Keratinocyte (primary cell): ENCODE measurements around the gene WDFY1. TPM values are rescaled to one million over a fixed set of nuclear protein-coding genes. Genes with fewer than 3 reads are reported as not detected.
"Not testable (repeated sequence)": the region's sequence is repeated elsewhere in the genome, so short reads cannot be mapped to it uniquely, and the experiment has no call there.

Source experiments
- DNase-seq: peaks from one replicate; pipeline ENCODE4 v3.0.0-alpha.2; 2011; ENCODE audit warnings: low read depth, missing footprints, low spot score
- FAIRE-seq: peaks from 2 replicates; lab custom pipeline; 2011; peaks lifted over from hg19 to GRCh38; lab: Jason Lieb, UNC
- H2AFZ ChIP-seq: 2 replicates; pipeline ENCODE4 v1.6.0; 2012; ENCODE audit warnings: low read length, control low read depth, inconsistent platforms; ENCODE audit not compliant: control insufficient read depth
- H3K27ac ChIP-seq: 2 replicates; pipeline ENCODE4 v1.5.1; 2011; ENCODE audit warnings: low read length; ENCODE audit not compliant: control insufficient read depth, insufficient read depth
- H3K27me3 ChIP-seq: 3 replicates; pipeline ENCODE4 v1.6.0; 2011; ENCODE audit warnings: low read length; ENCODE audit not compliant: control insufficient read depth, insufficient read depth; ENCODE audit errors: extremely low read depth
- H3K36me3 ChIP-seq, 2 experiments: 2 replicates in 1 of 2; 3 replicates in 1 of 2; pipeline ENCODE4 v1.5.1; 2011; ENCODE audit warnings: low read length in 2 of 2, mild to moderate bottlenecking in 1 of 2; ENCODE audit not compliant: control insufficient read depth in 2 of 2, insufficient read depth in 2 of 2; ENCODE audit errors: extremely low read depth in 1 of 2
- H3K4me1 ChIP-seq: 3 replicates; pipeline ENCODE4 v1.5.1; 2011; ENCODE audit warnings: low read length; ENCODE audit not compliant: control insufficient read depth, insufficient read depth; ENCODE audit errors: extremely low read depth
- H3K4me2 ChIP-seq: 3 replicates; pipeline ENCODE4 v1.6.0; 2011; ENCODE audit warnings: low read depth, low read length; ENCODE audit not compliant: control insufficient read depth, insufficient read depth; ENCODE audit errors: extremely low read depth
- H3K4me3 ChIP-seq, 3 experiments: fragments of 200-600 bp in 1 of 3; sonication (generic) in 1 of 3; 2 replicates in 2 of 3; 3 replicates in 1 of 3; pipeline ENCODE4 v1.5.1; 2011 to 2016; ENCODE audit warnings: low read length in 3 of 3, mild to moderate bottlenecking in 3 of 3, control low read depth in 2 of 3, inconsistent platforms in 1 of 3, low read depth in 1 of 3, mixed read lengths in 1 of 3, mixed run types in 1 of 3, moderate library complexity in 1 of 3; ENCODE audit not compliant: control insufficient read depth in 2 of 3, insufficient read depth in 2 of 3; ENCODE audit errors: extremely low read depth in 1 of 3
- H3K79me2 ChIP-seq: 2 replicates; pipeline ENCODE4 v1.6.0; 2012; ENCODE audit warnings: low read length; ENCODE audit not compliant: control insufficient read depth, insufficient read depth
- H3K9ac ChIP-seq: 3 replicates; pipeline ENCODE4 v1.6.0; 2011; ENCODE audit warnings: low read length; ENCODE audit not compliant: control insufficient read depth, insufficient read depth; ENCODE audit errors: extremely low read depth
- H3K9me1 ChIP-seq: 3 replicates; pipeline ENCODE4 v1.6.0; 2011; ENCODE audit warnings: low read length; ENCODE audit not compliant: control insufficient read depth, insufficient read depth; ENCODE audit errors: extremely low read depth
- H3K9me3 ChIP-seq: 2 replicates; pipeline ENCODE4 v1.5.1; 2012; ENCODE audit warnings: low read depth, low read length; ENCODE audit not compliant: control insufficient read depth
- H4K20me1 ChIP-seq: 3 replicates; pipeline ENCODE4 v1.6.0; 2011; ENCODE audit warnings: low read length; ENCODE audit not compliant: control insufficient read depth, insufficient read depth; ENCODE audit errors: extremely low read depth
- EZH2 ChIP-seq: IDR thresholded peaks from one replicate; pipeline ENCODE4 v1.6.1; 2012; ENCODE audit warnings: inconsistent platforms, mild to moderate bottlenecking, low read length, moderate library complexity
- dilution Hi-C: fragments of 300-500 bp; cut with MboI; formaldehyde crosslinking; loops from one replicate; pipeline ENCODE4 v1.7.0; 2020; ENCODE audit warnings: low sequenced_read_pairs; ENCODE audit not compliant: extremely low pct_ligation_motif_present
- polyA plus RNA-seq, 5 experiments: library from polyadenylated mRNA; depleted of rRNA in 3 of 5; stranded (reverse) in 3 of 5; stranded (forward) in 1 of 5; unstranded in 1 of 5; fragments of >200 nt; gene quantifications; 1 replicate in 1 of 5; 2 replicates in 3 of 5; 3 replicates in 1 of 5; pipeline versions ENCODE4 v1.2.1 to v1.2.3, GENCODE V29; 2011 to 2012; ENCODE audit warnings: missing spikeins in 2 of 5, low read depth in 1 of 5, low replicate concordance in 1 of 5
- TF ChIP-seq, protein P1 (sequence below), 3 experiments: IDR thresholded peaks in 1 of 3; conservative IDR thresholded peaks in 1 of 3; optimal IDR thresholded peaks in 1 of 3; 2 replicates in 2 of 3; 3 replicates in 1 of 3; pipeline versions ENCODE3 to v1.5.1; 2011; ENCODE audit warnings: low read length in 3 of 3, mild to moderate bottlenecking in 3 of 3, moderate library complexity in 2 of 3, control low read depth in 1 of 3, inconsistent platforms in 1 of 3; ENCODE audit not compliant: insufficient read depth in 2 of 3; ENCODE audit errors: extremely low read depth in 1 of 3

The WDFY1 gene
- polyA plus RNA-seq, 1 donor (not counting 4 experiments of a cell fraction or from before 2014, with no cell fraction given): 54.9 TPM

- peak overlapping the region; percentile 26 for H3K27ac ChIP-seq
- H3K4me3 ChIP-seq: peak overlapping the region in 2 of 3 experiments; percentile 84 to 86
These were observed 2.0 kb downstream of the WDFY1 start for GRCh38 chr2:223943135-223943534.

GRCh38 chr2:223941579-223942277 is 3.4 kb downstream of the WDFY1 start:
- Histone ChIP-seq H3K79me2 (peaks cover 63% of the 10 kb centered on the region), H3K9me1 (no peaks in the 10 kb centered on the region), H4K20me1 (no peaks in the 10 kb centered on the region), H3K4me2 (peak overlapping the region; percentile 27), H3K27me3 (no peaks in the 10 kb centered on the region), H3K9ac (peak overlapping the region; percentile 5), H3K4me3 (peak overlapping the region in 1 of 3 experiments; percentile 1), H3K27ac (peak overlapping the region; percentile 29), H3K9me3 (no peaks in the 10 kb centered on the region), H2AFZ (no peak overlapping the region), H3K36me3 (no peaks in the 10 kb centered on the region), H3K4me1 (peaks cover 21% of the 10 kb centered on the region)
- dilution Hi-C loops: no loop called here
- peak; percentile 65 for FAIRE-seq
- no peak for TF ChIP-seq EZH2
- TF ChIP-seq, protein P1, sequence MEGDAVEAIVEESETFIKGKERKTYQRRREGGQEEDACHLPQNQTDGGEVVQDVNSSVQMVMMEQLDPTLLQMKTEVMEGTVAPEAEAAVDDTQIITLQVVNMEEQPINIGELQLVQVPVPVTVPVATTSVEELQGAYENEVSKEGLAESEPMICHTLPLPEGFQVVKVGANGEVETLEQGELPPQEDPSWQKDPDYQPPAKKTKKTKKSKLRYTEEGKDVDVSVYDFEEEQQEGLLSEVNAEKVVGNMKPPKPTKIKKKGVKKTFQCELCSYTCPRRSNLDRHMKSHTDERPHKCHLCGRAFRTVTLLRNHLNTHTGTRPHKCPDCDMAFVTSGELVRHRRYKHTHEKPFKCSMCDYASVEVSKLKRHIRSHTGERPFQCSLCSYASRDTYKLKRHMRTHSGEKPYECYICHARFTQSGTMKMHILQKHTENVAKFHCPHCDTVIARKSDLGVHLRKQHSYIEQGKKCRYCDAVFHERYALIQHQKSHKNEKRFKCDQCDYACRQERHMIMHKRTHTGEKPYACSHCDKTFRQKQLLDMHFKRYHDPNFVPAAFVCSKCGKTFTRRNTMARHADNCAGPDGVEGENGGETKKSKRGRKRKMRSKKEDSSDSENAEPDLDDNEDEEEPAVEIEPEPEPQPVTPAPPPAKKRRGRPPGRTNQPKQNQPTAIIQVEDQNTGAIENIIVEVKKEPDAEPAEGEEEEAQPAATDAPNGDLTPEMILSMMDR (optimal IDR thresholded peaks at IDR 0.05 in 1 of 3, IDR thresholded peaks at IDR 0.05 in 1 of 3, conservative IDR thresholded peaks at IDR 0.05 in 1 of 3; ENCODE audit: extremely low read depth in 1 of 3, insufficient read depth in 2 of 3, low read length in 3 of 3): no peak
- DNase-seq: no peak

More at GRCh38 chr2:223943135-223943534, 2.0 kb downstream of the WDFY1 start:
- Histone ChIP-seq H4K20me1 (no peaks in the 10 kb centered on the region), H3K36me3 (no peaks in the 10 kb centered on the region), H3K79me2 (peaks cover 52% of the 10 kb centered on the region), H3K4me2 (peak overlapping the region; percentile 95), H2AFZ (no peak overlapping the region), H3K27me3 (no peaks in the 10 kb centered on the region), H3K4me1 (peaks cover 21% of the 10 kb centered on the region), H3K9ac (peak overlapping the region; percentile 85), H3K9me1 (no peaks in the 10 kb centered on the region), H3K9me3 (no peaks in the 10 kb centered on the region)
- dilution Hi-C loops: no loop called here
- DNase-seq: no peak
- no peak for FAIRE-seq
- no peak for TF ChIP-seq EZH2
- TF ChIP-seq, protein P1 (optimal IDR thresholded peaks at IDR 0.05 in 1 of 3, IDR thresholded peaks at IDR 0.05 in 1 of 3, conservative IDR thresholded peaks at IDR 0.05 in 1 of 3; ENCODE audit: extremely low read depth in 1 of 3, insufficient read depth in 2 of 3, low read length in 3 of 3): no peak

GRCh38 chr2:223939438-223939837 is 5.7 kb downstream of the WDFY1 start:
- H3K27me3 ChIP-seq, H3K9me1 ChIP-seq, H3K4me2 ChIP-seq, H3K9ac ChIP-seq, FAIRE-seq, dilution Hi-C loops, DNase-seq, H4K20me1 ChIP-seq, H3K4me3 ChIP-seq, H3K9me3 ChIP-seq, H2AFZ ChIP-seq, H3K36me3 ChIP-seq, H3K27ac ChIP-seq: not testable (repeated sequence)
- Histone ChIP-seq H3K79me2 (peaks cover 79% of the 10 kb centered on the region), H3K4me1 (peaks cover 21% of the 10 kb centered on the region)
